GM19099 (cell line): ENCODE measurements around the gene CHD8.

Experiments
- POLR2A ChIP-seq: IDR thresholded peaks from 3 replicates; pipeline ENCODE4 v1.6.1; 2011; ENCODE audit warnings: low read depth; ENCODE audit not compliant: insufficient read length; ENCODE audit errors: extremely low read depth

CHD8 gene

GRCh38 chr14:21346532-21347135 is 109.3 kb downstream of the CHD8 start:
- TF ChIP-seq POLR2A, result no peak

GRCh38 chr14:21343035-21343794 is 112.7 kb downstream of the CHD8 start:
- no peak for TF ChIP-seq POLR2A
